A204.1 (cell line): ENCODE measurements around the gene NMB.
"Not testable (repeated sequence)": the region's sequence is repeated elsewhere in the genome, so short reads cannot be mapped to it uniquely, and the experiment has no call there.

Source experiments
- FAIRE-seq: peaks from 2 replicates; lab custom pipeline; 2012; peaks lifted over from hg19 to GRCh38; lab: Jason Lieb, UNC

The NMB gene, protein sequence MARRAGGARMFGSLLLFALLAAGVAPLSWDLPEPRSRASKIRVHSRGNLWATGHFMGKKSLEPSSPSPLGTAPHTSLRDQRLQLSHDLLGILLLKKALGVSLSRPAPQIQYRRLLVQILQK

DNA sequence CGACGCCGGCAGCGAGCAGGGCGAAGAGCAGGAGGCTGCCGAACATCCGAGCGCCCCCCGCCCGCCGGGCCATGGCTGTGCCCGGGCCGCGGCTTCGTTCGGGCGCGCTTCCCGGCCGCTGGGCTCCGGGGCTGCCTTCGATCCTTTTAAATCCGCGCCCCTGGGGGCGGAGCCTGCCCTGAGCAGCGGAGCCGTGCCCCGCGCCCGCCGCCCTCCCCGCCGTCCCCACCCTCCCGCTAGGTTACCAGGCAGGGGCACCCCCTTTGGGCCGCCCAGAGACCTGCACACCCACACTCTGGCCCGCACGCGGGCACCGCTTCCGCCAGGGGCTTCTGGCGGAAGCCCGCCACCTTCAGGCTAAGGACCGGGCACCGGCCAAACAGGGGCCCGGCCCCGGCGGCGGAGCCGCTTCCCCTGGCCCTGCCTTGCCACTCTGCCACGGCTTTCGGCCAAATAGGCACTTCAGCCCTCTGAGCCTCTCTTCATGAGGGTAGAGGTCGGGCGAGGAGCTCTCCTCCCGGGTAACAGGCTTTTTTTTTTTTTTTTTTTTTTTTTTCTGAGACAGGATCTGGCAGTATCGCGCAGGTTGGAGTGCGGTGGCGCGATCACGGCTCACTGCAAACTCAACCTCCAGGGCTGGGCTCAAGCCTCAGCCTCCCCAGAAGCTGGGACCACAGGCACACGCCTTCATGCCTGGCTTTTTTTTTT lies at the start of gene NMB:
NMB (minus strand) TSS at position 120 of the 708 bp plus-strand sequence; CDS start at position 73, 47 bp downstream.
- FAIRE-seq = no peak

DNA sequence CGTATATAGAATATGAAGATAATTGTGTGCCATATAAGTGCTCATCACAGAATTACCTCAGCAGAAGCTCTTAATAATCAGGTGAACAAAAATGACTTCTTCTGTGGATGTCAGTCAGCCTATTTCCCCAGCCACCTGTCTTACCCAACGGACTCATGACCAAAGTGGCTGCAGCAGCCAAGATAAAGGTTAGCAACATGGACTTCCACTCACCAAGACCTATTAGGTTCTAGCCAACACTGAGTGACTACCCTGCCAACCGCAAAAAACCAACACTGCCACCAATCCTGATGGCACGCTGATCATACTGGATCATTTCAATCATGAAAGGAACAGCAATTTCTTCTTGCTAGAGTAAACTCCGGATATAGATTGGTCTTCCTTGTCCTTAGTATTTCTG lies 45.8 kb upstream of the NMB start:
- FAIRE-seq = no peak

DNA sequence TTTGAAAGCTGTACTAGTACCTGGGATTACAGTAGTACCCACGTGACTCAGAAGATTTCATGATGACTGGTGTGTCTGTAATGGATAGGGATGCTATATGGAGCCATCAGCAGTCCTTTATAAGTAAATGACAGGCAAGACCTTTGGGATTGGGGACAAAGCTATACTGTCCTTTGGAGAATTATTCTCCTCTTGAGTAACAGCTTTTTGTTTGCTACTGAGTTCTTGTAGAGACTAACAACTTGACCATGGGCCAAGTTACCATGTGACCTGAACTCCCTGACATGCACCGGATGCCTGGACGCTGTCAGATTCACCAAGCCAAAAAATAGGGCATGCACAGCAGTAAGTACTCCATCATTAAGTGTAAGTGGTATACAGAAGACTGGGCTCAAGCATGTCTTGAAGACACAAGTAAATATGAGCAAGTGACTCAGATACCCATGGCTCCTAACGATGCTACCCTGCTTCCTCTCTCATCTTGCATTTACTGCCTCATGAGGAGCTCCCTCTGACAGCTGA lies 45.0 kb upstream of the NMB start:
- FAIRE-seq = no peak

DNA sequence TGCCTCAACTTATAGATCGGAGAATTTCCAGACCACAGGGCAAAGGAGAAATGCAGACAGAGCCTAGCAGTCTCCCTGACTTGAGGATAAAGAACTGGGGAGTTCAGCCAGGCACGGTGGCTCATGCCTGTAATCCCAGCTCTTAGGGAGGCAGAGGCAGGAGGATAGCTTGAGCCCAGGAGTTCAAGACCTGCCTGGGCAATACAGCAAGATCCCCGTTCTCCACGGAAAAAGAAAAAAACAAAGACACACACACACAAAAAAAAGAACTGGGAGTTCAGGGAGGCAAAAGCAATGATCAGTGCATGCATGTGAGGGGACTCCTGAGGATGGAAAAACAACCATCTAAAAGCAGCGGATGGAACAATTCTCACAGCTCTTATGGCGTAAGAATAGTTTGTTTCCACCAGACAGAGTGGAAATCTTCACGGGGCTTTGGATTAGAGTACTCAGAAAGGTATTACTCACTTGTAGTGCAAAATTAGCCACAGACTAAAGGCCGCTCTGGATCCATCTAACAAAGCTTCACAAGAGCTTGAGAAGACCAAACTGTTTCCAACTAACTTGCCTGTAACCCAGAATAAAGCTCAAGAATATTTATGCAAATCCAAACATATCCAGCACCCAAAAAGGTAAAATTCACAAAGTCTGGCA lies 41.7 kb upstream of the NMB start:
- FAIRE-seq = no peak

DNA sequence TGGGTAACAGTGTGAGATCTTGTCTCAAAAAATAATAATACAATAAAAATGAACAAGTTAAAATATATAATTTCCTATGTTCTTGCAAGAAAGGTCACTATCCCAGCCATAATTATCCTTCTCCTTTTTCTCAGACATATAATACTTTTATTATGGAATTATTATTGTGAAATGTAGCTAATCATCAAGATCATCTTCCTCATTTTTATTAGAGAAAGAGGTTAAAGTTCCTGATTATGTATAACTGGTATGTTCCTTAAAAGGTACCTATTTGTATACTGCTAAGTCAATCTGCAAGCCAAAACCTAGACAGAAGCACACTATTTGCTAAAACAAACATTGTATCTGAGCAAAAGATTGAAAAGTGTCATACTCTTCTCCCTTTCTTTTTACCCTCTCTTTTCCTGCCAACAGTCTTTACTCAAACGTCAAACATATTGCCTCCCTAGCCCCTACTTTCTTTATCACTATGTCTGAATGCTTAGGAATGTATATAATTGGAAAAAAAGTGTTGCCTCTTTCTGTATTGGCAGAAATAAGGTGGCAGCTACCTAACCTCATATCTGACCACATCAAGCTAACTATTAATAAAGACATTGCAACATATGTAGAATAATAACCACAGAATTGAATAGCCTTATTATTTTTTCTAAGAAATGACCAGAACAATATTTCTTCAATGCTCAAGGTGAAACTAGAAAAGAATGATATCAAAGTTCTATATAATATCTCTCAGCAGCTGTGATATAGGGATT lies 39.4 kb upstream of the NMB start:
- FAIRE-seq = no peak

DNA sequence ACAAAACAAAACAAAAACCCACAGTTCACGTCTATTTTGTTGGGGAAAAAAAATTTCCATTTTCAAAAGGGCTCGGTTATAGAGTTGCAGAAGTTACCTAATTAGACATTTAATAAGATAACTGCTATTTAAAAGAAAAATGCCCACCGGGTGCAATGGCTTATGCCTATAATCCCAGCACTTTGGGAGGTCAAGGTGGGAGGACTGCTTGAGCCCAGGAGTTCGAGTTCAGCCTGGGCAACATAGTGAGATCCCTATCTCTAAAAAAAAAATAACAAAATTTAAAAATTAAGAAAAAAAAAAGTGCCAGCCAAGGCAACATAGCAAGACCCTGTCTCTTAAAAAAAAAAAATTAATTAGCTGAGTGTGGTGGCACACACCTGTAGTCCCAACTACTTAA lies 38.8 kb upstream of the NMB start:
- no peak for FAIRE-seq

DNA sequence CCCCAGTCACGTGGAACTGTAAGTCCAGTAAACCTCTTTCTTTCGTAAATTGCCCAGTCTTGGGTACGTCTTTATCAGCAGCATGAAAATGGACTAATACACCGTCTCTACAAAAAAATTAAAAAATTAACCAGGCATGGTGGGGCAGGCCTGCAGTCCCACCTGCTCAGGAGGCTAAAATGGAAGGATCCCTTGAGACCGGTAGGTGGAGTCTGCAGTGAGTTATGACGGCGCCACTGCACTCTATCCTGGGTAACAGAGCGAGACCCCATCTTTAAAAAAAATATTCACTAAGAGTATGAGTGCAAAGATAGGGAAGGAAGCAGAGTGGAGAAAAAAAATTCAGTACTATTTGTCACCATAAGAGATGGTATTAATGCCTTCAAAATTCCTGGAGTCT lies 32.3 kb upstream of the NMB start:
- FAIRE-seq = no peak

DNA sequence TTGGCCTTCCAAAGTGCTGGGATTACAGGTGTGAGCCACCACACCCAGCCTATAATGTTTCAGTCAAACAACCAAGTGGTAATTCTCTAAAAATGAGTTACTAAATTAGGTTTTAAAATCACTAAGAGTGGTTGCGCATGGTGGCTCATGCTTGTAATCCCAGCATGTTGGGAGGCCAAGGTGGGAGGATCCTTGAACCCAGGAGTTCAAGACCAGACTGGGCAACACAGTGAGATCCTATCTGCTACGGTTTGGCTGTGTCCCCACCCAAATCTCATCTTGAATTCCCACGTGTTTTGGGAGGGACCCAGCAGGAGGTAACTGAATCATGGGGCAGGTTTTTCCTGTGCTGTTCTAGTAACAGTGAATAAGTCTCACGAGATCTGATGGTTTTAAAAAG lies 31.9 kb upstream of the NMB start:
- FAIRE-seq = no peak

DNA sequence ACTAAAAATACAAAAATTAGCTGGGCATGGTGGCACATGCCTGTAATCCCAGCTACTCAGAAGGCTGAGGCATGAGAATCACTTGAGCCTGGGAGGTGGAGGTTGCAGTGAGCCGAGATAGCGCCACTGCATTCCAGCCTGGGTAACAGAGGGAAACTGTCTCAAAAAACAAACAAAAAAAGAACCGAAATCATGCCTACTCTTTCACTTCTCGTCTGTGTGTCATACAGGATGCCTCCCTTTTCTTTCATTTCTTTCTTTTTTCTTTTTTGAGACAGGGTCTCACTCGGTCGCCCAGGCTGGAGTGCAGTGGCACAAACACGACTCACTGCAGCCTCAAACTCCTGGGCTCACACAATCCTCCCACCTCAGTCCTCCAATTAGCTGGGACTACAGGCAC lies 28.4 kb upstream of the NMB start:
- FAIRE-seq = not testable (repeated sequence)

DNA sequence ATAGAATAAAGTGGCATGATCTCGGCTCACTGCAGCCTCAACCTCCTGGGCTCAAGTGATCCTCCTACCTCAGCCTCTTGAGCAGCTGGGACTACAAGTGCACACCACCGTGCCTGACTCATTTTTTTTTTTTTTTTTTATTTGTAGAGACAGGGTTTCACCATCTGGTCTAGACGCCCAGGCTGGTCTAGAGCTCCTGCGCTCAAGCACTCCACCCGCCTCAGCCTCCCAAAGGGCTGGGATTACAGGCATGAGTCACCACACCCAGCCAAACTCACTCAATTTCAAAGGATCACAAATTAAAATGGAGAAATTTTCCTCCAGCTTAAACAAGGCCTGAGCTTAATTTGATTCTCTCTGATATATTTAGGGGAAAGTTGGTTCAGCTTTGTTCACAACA lies 27.3 kb upstream of the NMB start:
- no peak for FAIRE-seq

DNA sequence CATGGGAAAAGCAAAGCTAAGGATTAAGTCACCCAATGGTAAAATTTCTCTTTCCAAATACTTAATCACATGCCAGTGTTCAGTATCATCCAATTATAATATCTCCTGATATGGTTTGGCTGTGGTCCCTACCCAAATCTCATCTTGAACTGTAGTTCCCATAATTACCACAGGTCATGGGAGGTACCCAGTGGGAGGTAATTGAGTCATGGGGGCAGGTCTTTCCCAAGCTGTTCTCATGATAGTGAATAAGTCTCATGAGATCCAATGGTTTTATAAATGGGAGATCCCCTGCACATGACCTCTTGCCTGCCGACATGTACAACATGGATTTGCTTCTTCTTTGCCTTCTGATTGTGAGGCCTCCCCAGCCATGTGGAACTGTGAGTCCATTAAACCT lies 26.1 kb upstream of the NMB start:
- FAIRE-seq = no peak

DNA sequence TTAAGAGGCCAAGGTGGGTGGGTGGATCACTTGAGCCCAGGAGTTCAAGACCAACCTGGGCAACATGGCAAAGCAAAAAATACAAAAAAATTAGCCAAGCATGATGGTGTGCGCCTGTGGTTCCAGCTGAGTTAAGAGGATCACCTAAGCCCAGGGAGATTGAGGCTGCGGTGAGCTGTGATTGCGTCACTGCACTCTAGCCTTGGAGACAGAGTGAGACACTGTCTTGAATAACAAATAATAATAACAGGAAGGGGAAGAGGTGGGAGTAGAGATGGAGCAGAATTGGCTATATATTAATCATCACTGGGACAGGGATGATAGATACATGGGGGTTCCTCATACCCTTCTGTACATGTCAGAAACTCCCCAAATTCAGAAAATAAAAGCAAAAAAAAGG lies 23.8 kb upstream of the NMB start:
- FAIRE-seq = no peak

DNA sequence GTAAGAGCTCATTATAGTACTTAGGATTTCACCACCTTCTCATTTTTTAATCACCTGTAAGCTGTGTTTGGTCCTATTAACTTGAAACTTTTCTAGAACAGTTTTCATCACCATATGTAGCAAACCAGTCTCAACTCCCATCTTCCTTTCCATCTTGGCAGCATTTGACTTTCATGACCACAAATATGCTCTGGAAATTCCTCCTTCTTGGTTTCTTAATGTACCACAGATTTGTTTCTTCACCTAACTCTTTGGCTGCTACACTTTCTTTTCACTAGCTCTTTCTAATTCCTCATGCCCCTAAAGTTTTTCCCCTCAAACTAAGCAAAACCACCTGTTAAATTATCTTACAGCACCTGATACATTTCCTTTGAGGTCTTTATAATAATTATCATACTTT lies 13.2 kb upstream of the NMB start:
- FAIRE-seq = no peak

DNA sequence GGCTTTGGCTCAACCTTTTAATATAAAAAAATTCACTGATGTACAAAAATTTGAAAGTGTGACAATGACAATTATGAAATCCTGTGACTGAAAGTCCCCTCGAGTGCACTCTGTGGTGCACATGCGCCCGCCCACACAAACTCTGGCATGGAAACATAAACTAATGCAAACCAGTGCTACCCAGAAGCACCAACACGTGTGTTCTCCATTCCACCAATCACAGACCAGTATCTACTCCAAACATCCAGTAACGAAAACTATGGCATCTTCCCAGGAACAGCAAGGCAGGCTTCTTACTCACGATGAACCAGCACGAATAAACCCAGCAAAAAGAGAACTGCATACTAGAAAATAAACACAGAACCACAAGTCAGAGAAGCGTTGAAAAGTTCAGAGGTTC lies 11.7 kb upstream of the NMB start:
- FAIRE-seq = no peak

DNA sequence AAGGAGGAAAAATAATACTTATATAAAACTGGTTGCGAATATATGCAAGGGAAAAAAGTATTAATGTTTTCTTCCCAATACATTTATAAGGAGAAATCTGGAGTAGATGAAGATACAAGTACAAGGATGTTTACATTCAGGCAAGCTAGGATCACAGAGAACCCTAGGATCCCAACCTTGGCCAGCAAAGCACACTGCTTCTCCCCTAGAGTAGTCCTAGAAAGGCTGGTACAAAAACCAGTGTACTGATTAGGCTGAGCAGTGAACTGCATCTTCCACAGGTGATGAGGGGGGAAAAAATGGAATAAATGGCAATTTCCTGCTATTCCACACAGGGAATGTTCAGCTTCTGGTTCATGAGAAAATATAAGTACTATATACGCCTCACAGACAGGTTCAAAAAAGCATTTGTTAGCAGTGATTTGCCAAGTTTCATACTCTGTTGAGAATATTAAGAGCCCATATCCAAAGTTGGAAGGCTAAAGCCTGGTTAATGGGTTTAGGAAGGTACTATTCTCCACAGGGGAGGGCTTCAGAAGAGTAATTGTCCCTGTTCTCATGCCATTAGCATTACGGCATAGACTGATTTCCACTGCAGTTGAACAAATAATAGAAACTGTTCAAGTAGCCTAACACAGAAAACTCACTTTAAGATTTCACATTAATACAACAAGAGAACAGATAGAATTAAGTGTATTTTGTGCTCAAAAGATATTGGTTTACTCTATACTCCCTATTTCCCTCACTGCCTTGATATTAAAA lies 10.4 kb upstream of the NMB start:
- no peak for FAIRE-seq

DNA sequence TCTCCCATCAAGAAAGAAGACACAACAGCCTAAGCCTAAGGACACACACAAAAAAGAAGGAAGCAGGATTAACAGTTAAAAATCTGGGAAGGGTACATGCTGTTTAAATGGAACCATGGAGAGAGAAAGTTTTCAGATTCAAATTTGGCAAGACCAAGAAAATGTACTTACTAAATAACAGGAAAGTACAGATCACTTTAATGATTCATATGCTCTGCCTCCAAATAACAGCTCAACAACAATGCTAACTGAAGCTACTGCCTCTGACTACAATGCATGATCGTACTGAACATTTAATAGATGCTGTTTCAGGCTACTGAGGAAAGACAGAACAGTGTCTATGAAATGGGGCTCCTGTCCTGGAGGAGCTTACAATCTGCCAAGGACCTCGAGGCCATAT lies 8.4 kb upstream of the NMB start:
- no peak for FAIRE-seq

DNA sequence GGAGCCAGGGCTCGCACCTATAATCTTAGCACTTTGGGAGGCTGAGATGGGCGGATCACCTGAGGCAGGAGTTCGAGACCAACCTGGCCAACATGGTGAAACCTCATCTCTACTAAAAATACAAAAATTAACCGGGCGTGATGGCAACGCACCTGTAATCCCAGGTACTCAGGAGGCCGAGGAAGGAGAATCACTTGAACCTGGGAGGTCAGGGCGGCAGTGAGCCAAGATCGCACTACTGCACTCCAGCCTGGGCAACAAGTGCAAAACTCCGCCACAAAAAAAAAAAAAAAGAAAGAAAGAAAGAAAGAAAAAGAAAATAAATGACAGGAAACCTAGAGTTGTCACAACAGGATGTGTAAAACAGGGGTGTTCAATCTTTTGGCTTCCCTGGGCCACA lies 3.0 kb upstream of the NMB start:
- no peak for FAIRE-seq

DNA sequence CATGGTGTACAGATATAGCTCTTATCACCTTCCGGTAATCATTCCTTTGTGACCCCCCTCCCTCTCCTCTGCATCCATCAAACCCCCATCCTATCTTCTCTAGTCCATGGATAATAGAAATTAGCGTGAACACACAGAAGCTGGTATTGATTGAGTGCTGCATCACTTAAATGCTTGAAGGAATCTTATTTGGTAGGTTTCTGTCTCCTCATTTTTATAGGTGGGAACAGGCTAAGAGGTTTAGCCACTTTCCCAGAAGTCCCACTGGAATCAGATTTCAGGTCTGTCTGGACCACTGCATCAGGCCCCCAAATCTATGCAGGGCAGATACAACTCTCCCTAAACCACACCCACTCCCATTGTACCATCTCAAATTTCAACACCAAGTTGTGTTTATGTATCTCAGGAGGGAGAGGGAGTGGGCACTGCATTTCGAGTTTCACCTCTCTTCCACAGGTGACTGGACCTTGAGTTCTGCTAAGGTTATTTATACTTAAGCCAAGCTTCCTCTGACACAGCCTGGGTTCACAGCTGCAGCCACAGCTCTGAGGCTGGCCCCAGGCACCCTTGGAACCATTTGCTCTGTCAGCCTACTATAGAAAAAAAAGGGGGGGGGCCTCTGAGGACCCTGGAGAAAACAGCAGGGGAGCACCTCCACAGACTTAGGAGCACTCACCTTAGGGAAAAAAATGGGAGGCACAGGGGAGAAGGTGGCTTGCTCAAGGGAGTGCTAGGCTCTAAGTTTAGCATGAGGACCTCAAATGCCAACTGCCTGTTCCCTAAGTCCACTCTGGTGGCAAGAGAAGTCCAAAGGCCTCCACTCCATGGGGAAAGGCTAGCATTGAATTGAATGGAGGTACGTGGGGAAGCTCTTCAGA lies 2.1 kb upstream of the NMB start:
- FAIRE-seq = no peak

DNA sequence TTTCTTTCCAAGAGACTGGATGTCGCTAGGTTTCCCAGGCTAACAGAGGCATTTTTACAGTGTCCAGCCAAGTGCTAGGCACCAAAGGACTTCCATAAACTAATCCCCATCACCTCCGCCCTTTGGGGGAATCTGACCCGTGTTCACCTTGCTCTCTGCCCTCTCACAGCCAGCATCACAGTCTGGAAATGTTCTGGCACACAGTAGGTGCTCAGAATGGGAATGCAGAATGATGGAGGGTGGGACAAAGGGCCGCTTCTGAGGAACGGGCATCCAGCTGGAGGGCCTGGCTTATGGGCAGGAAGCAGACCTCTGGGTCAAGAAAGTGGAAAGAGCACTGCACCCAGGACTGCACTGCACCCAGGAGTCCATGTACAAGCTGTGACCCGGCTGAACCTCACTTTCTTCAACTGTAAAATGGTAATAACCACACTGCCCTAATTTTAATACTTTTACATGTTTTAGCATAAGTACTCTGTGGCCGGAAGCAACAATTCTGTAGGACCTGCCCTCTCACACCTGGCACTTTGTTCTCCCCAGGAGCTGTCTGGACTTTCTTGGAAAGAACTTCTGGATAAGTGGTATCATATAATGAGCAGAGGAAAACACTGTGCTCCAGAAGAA lies 901 bp upstream of the NMB start:
- no peak for FAIRE-seq

DNA sequence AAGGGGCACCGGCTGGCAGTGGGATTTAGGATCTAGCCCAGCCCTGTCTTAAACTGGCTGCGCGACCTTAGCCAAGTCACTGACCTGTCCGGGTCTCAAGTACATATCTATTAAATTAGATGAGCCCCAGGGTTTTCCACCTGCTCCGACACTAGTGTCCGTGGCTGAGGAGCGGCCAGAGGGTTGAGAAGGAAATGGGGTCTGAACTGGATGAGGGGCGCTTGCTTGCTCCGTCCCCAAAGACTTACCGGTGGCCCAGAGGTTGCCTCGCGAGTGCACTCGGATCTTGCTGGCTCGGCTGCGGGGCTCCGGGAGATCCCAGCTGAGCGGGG lies 285 bp downstream of the NMB start:
- no peak for FAIRE-seq

DNA sequence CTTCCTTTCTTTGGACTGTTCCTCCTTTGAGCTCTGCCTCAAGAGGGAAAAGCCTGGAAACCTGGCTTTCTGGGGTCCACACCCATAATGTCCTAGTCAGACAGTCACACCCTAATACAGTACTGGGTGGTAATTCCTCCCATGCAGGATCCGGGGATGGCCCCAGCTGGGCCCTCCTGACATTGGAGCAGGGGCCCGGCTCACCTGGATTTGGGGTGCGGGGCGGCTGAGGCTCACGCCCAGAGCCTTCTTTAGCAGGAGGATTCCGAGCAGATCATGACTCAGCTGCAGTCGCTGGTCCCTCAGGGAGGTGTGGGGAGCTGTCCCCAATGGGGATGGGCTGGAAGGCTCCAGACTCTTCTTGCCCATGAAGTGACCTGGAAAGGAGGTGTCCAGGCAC lies 1.0 kb downstream of the NMB start:
- FAIRE-seq = no peak
